ENCODE results near the gene HDGF. TPM values are rescaled to one million over a fixed set of nuclear protein-coding genes. Genes with fewer than 3 reads are reported as not detected.

HDGF gene
- total RNA-seq, 2 experiments from 2014 or later, result 232 to 235 TPM

GRCh38 chr1:156748670-156749418 is 2.6 kb downstream of the HDGF start:
- H3K27ac Mint-ChIP-seq, result peak overlapping the region; percentile 98
- H3K4me1 Mint-ChIP-seq (ENCODE audit: low read depth), result peaks cover 49% of the 10 kb centered on the region
- H3K27me3 Mint-ChIP-seq, result no peaks in the 10 kb centered on the region
- TF ChIP-seq, protein P1, sequence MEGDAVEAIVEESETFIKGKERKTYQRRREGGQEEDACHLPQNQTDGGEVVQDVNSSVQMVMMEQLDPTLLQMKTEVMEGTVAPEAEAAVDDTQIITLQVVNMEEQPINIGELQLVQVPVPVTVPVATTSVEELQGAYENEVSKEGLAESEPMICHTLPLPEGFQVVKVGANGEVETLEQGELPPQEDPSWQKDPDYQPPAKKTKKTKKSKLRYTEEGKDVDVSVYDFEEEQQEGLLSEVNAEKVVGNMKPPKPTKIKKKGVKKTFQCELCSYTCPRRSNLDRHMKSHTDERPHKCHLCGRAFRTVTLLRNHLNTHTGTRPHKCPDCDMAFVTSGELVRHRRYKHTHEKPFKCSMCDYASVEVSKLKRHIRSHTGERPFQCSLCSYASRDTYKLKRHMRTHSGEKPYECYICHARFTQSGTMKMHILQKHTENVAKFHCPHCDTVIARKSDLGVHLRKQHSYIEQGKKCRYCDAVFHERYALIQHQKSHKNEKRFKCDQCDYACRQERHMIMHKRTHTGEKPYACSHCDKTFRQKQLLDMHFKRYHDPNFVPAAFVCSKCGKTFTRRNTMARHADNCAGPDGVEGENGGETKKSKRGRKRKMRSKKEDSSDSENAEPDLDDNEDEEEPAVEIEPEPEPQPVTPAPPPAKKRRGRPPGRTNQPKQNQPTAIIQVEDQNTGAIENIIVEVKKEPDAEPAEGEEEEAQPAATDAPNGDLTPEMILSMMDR (IDR thresholded peaks at IDR 0.05), result no peak
- ChIA-PET CTCF (interaction anchor here (6.6 kb wide), 1 partner anchor 22 kb away, joined by 80 read pairs; the partner anchor contains the start of genes ISG20L2 and METTL25B), POLR2A (interaction anchor here (1.4 to 4.7 kb wide), 5 partner anchors 7 to 20 kb away, joined by 5 to 60 read pairs (median 41); partner anchors contain the start of genes ISG20L2, METTL25B, MRPL24 and PRCC)
- intact Hi-C loops (cut with micrococcal nuclease), result no loop called here
- H3K9me3 Mint-ChIP-seq, result no peaks in the 10 kb centered on the region
- peak overlapping the region; percentile 92 for H3K4me3 Mint-ChIP-seq
- peaks cover 50% of the 10 kb centered on the region for H3K36me3 Mint-ChIP-seq (ENCODE audit: low read depth)
- DNase-seq, result no peak
- no peak for ATAC-seq

GRCh38 chr1:156747742-156748669 is 3.5 kb downstream of the HDGF start:
- H3K27me3 Mint-ChIP-seq, result no peaks in the 10 kb centered on the region
- DNase-seq (no peak), ATAC-seq (no peak)
- ChIA-PET POLR2A (interaction anchor here (0.8 to 4.4 kb wide), 5 partner anchors 8 to 60 kb away, joined by 3 to 39 read pairs (median 5); partner anchors contain the start of genes ISG20L2, METTL25B and PRCC), CTCF (interaction anchor here (1.2 to 3.1 kb wide), 3 partner anchors 21 to 110 kb away, joined by 3 to 26 read pairs (median 3); partner anchors contain the start of gene METTL25B)
- intact Hi-C loops (cut with micrococcal nuclease), result no loop called here
- TF ChIP-seq, protein P1 (IDR thresholded peaks at IDR 0.05), result no peak
- peaks cover 52% of the 10 kb centered on the region for H3K4me1 Mint-ChIP-seq (ENCODE audit: low read depth)
- H3K36me3 Mint-ChIP-seq (ENCODE audit: low read depth), result peaks cover 57% of the 10 kb centered on the region
- peak overlapping the region; percentile 98 for H3K27ac Mint-ChIP-seq
- H3K9me3 Mint-ChIP-seq, result no peaks in the 10 kb centered on the region
- H3K4me3 Mint-ChIP-seq, result peak overlapping the region; percentile 92

DNA sequence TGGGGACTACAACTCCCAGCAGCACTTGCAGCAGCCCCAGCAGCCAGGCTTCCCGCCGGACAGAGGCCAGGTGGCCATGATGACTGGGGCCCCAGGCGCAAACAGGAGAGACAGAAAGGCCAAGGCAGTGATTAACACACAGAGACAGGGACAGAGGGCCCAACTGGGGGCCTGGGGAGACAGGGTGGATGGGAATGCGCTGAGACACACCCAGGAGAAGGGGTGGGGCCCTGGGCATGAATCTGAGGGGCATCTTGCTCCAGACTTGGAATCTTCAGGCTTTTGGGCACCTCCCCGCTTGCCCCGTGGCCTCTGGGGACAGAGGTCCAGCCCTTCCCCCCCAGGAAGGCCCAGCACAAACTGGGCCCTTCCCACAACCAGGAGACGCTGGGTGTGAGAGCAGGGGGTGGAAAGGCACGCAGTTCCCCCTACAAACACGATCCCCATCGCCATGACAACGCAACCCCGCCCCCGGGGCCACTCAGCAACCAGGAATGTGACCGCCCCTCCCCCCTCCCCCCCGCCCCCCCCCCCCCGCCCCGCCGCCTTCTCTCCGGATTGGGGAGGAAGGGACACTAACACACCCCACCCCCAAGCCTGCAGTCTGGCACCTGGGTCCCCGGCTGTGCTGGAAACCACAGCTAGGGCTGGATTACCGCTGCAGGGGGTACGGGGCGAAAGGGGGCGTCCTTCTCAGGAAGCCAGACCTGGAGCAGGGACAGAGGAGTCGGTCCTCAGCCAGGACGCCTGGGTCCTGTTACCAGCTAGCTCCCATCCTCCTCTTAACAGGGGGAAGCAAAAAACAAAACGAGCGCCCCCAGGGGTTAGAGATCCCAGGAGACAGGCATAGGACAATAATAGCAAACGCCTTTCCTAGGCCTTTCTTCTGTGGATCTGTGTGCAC is 4.5 kb downstream of the HDGF start:
- ChIA-PET CTCF (interaction anchor here (1.2 to 3.1 kb wide), 3 partner anchors 20 to 111 kb away, joined by 3 to 26 read pairs (median 3); partner anchors contain the start of gene METTL25B), POLR2A (interaction anchor here (0.8 to 4.4 kb wide), 5 partner anchors 9 to 61 kb away, joined by 3 to 39 read pairs (median 5); partner anchors contain the start of genes ISG20L2, METTL25B and PRCC)
- ATAC-seq (peak; percentile 22), DNase-seq (peak; percentile 85)
- Mint-ChIP-seq H3K9me3 (no peaks in the 10 kb centered on the region), H3K27ac (peak overlapping the region; percentile 98), H3K27me3 (no peaks in the 10 kb centered on the region), H3K4me3 (peak overlapping the region; percentile 92), H3K4me1 (ENCODE audit: low read depth) (peaks cover 58% of the 10 kb centered on the region), H3K36me3 (ENCODE audit: low read depth) (peaks cover 67% of the 10 kb centered on the region)
- intact Hi-C loops (cut with micrococcal nuclease), result no loop called here
- TF ChIP-seq, protein P1 (IDR thresholded peaks at IDR 0.05), result no peak

DNA sequence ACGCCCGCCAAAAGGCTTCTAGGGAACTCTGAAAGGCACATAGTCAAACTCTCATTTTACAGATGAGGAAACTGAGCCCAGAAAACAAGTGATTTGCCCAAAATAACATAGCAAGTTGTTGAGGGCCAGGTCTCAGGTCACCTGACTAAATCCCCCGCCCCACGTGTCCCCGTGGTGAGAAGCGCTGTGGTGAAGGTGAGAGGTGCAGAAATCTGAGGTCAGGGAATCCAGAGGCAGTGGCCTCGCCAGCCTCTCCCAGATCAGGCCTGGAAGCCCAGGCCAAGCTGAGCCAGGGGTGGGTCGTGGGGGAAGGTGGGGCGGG is 5.1 kb downstream of the HDGF start:
- intact Hi-C loops (cut with micrococcal nuclease), result no loop called here
- no peaks in the 10 kb centered on the region for H3K9me3 Mint-ChIP-seq
- H3K4me1 Mint-ChIP-seq (ENCODE audit: low read depth), result peaks cover 63% of the 10 kb centered on the region
- TF ChIP-seq, protein P1 (IDR thresholded peaks at IDR 0.05), result no peak
- ChIA-PET CTCF (interaction anchor here (1.3 to 3.1 kb wide), 2 partner anchors 19 to 111 kb away, joined by 3 to 26 read pairs; partner anchors contain the start of gene METTL25B), POLR2A (interaction anchor here (1.0 to 4.4 kb wide), 2 partner anchors 10 to 16 kb away, joined by 3 to 39 read pairs; partner anchors contain the start of genes ISG20L2 and METTL25B)
- no peaks in the 10 kb centered on the region for H3K27me3 Mint-ChIP-seq
- peak overlapping the region; percentile 94 for H3K27ac Mint-ChIP-seq
- peaks cover 71% of the 10 kb centered on the region for H3K36me3 Mint-ChIP-seq (ENCODE audit: low read depth)
- ATAC-seq (no peak), DNase-seq (no peak)
- H3K4me3 Mint-ChIP-seq, result peak overlapping the region; percentile 92

All from activated CD8-positive, alpha-beta T cell treated with anti-CD3 and anti-CD28 coated beads for 36 hours (primary cell).